Skin epidermis (tissue), 12 donors: ENCODE measurements around the gene IQCH.

Experiments used
- H3K27ac ChIP-seq, 21 experiments: fragments of 200-600 bp; sonication (generic) in 11 of 21; one replicate each; pipeline ENCODE4 v1.5.0; 2020; ENCODE audit warnings: mild to moderate bottlenecking in 3 of 21, inconsistent platforms in 2 of 21, moderate library complexity in 2 of 21
- H3K4me3 ChIP-seq, 7 experiments: fragments of 200-600 bp; sonication (generic) in 2 of 7; one replicate each; pipeline ENCODE4 v1.5.0; 2020; ENCODE audit warnings: inconsistent platforms in 2 of 7, mild to moderate bottlenecking in 2 of 7, moderate library complexity in 1 of 7

Gene IQCH

DNA sequence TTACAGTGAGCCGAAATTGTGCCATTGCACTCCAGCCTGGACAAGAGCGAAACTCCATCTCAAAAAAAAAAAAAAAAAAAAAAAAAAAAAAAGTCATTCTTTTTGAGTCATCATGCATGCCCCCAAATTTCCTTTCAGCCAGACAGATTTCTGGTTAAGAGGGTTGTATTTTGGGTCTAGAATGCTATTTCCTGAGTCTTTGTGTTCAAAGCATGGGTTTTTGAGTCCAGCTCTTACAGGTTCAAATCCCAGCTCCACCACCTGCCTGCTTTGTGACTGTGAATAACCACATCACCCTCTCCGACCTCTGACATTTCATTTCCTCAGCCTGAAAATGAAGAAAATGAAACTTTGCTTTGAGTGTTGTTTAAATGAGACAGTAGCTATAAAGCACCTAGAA, 257.0 kb downstream of the IQCH start:
- Histone ChIP-seq H3K27ac (peak overlapping the region in 2 of 21 experiments; percentile 26 to 68), H3K4me3 (no peak overlapping the region)

DNA sequence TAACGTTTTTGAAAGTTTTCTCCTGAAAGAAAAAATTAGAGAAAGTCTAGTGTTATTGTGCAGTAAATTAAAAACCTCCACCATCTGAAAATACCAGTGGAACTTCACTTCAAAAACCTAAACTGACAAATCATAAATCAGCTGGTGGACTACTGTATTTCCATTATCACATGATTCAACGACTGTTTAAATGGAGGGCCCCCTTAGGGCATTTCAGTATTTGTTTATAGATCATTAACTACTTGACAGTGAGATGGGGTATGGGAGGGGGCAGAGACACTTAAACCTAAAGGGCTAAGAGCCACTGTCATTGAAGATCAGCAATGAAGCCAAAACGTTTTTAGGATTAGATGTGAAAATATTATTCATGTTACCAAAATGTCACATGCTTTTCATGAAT, 257.6 kb downstream of the IQCH start:
- no peak overlapping the region for H3K4me3 ChIP-seq
- H3K27ac ChIP-seq = no peak overlapping the region

DNA sequence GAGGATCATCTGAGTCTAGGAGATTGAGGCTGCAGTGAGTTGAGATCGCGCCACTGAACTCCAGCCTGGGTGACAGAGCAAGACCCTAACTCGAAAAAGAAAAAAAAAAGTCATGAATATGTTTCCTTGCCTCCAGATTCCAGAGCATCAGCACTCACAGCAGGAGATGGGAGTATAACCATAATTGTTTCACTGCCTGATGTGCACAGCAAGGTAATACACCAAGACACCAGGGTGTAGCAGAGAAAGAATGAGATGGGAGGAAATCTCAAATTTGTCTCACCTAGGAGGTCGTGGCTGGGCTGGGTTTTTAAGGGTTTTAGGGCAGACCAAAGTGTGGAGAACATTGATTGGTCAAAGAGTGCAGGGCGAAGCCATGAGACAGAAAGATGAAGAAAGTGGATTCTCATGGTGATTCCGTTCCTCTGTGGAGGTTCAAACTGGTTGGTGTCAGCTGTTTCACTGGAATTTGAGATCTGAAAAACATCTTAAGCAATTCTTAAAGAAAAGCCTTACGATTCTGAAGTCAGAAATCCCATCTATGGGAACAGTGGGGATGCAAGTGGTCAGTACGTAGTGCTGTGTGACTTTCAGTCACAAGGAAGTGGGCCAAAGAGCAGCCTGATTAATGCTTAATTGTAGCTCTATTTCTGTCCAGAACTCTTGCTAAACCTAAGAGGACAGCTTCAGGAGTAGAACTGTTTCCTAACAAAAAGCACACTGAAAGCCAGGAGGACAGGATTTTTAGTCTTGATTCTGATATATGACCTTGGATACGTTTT, 258.5 kb downstream of the IQCH start:
- Histone ChIP-seq H3K4me3 (no peak overlapping the region), H3K27ac (no peak overlapping the region)

DNA sequence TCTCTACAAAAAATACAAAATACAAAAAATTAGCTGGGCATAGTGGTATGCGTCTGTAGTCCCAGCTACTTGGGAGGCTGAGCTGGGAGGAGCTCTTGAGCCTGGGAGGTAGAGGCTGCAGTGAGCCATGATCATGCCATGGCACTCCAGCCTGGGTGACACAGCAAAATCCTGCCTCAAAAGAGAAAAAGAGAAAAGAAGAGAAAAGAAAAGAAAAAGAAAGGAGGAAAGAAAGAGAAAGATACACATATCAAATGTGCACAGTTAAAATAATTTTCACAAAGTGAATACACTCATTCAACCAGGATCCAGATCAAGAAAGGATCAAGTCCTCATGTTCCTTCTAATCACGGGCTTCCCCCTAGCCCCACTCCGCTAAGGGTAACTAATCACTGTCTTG, 260.5 kb downstream of the IQCH start:
- no peak overlapping the region for H3K27ac ChIP-seq
- no peak overlapping the region for H3K4me3 ChIP-seq

DNA sequence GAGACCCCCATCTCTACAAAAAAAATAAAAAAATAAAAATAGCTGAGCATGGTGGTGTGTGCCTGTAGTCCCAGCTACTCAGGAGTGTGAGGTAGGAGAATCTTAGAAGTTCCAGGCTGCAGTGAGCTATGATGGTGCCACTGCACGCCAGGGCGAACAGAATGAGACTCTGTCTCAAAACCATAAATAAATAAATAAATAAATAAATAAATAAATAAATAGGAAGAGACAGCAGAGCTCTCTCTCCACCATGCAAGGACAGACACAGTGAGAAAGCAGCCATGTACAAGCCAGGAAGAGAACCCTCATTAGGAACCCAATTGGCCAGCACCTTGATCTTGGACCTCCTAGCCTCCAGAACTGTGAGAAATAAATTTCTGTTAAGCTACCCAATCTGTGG, 261.0 kb downstream of the IQCH start:
- H3K27ac ChIP-seq = no peak overlapping the region
- no peak overlapping the region for H3K4me3 ChIP-seq

DNA sequence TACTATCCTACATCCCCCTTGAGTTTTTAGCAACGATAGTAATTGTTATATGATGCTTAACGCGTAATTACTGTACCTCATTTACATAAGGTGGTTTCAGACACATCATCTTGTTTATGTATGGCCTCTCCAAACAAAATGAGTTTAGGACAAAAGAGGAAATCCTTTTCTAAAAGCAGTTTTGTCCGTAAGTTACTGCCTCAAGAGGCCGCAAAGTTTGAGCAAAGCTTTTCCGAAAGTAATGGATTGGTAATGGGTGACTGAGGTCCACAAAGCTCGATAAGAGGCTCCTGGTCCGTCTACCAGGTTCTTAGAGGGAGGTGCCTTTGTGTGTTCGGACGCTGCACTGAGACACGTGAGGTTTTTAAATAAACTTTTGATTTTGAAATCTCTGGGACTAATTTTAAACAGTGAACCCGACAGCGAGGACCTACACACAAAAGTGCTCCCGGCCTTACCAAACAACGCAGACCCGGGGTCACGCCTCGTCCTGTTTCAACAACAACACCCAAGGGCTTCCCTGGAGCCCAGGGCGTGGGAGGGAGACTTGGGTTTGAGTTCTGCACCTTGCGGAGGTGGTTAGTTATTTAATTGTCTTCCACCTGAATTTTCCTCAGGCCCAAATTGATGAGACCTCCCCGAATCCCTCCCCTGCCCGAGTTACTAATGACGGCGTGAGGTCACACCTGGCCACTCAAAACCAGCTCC, 265.9 kb downstream of the IQCH start:
- H3K27ac ChIP-seq = peak overlapping the region; percentile 31 to 99 (median 95)

DNA sequence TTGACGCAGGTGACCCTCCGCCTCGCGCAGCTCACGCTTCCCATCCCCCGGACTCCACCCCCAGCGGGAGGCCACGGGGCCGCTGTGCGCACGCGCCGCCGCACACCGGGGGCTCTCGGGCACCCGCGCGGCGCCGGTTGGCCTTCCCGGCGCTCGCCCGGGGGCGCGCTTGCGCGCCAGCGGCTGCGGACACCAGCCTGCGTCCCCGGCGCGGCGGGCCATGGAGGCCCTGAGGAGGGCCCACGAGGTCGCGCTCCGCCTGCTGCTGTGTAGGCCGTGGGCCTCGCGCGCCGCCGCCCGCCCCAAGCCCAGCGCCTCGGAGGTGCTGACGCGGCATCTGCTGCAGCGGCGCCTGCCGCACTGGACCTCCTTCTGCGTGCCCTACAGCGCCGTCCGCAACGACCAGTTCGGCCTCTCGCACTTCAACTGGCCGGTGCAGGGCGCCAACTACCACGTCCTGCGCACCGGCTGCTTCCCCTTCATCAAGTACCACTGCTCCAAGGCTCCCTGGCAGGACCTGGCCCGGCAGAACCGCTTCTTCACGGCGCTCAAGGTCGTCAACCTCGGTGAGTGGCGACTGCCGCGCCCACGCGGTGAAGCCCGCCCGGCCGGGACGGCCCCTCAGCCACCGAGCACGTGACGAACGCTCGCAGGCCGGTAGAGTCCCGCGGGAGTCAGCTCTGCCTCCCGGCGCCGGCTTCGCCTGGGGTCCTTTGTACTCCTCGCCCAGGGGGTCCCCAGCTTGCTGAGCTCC, 266.6 kb downstream of the IQCH start, which contains the start of gene C15orf61:
Gene C15orf61, plus strand, starts transcription at position 103 of the 754 bp plus-strand sequence. Its CDS starts 118 bp downstream, at position 221.
- peak within 1 kb of the TSS; percentile 60 to 95 (median 73) for H3K4me3 ChIP-seq
- peak within 1 kb of the TSS; percentile 31 to 99 (median 95) for H3K27ac ChIP-seq

More for the DNA sequence above, 265.9 kb downstream of the IQCH start:
- peak overlapping the region; percentile 60 to 95 (median 73) for H3K4me3 ChIP-seq

DNA sequence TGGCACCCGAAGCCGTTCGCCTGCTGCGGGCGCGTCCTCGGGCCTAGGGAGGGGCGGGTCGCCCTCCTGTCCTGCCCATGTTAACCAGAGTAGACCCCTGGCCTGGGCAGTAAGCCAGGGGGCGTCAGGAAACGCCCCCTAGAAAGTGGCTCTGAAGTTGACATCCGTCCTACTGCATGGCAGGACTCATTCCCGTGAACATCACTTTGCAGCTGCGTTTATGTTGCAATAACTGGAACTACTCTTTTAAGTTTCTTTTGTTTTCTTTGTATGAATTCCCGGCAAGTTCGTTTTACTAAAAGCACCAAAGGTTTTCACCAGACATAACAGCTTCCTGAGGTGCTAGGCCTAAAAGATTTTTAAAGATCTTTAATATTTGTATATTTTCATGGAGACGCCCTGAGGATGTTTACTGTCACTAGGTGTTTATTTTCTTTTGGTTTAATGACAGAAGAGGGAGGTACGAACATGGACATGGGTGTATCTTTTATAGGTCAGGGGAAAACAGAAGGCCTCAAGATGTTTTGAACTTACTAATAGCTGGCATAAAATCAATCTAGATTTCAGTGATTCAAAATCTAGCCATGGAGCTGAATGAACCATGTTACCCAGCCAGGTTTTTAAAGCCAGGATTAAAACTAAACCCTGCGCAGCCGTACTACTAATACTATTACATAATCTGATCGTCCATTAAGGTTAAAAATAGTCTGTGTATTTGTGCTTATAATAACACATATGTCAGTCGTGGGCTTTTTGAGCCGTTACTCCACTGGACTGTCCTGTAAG, 267.4 kb downstream of the IQCH start:
- peak overlapping the region; percentile 60 to 95 (median 73) for H3K4me3 ChIP-seq
- peak overlapping the region; percentile 31 to 99 (median 95) for H3K27ac ChIP-seq

DNA sequence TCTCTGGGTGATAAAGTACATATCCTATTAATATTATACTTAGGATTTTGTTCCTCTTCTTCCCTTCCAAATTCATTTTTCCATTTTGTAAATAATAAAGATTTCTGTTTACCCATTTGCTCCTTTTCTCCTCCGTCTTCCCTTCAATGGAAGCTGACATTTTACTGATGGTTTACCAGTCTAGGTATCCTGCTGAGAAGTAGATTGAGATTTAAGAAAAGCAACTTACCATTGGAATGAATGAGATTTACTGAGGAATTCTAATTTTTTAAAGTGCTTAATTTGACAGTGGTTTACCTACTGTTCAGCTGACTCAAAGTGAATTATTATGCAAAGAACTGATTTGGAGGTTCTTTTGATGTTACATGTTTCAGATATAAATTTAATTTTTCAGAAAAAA, 268.7 kb downstream of the IQCH start:
- Histone ChIP-seq H3K27ac (peak overlapping the region in 2 of 21 experiments; percentile 95 to 97), H3K4me3 (peak overlapping the region in 1 of 7 experiments; percentile 76)

DNA sequence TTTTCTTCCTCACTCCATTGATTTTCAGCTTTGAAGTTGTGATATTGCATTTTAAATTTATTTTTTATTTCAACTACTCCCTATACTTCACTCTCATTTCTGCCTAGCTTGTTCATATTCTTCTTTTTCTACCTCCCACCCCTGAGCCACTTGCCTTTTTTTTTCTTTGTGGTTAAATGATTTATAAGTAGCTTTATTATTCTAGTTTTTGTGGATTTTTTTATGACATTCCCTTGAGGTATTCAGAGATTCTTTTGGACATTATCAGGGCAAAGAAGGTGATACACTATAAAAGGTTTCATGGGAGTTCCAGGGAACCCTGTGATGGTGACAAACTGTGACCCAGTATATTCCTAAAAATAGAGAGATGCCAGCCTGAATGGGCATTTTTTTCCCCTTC, 269.6 kb downstream of the IQCH start:
- Histone ChIP-seq H3K27ac (peak overlapping the region in 1 of 21 experiments; percentile 17), H3K4me3 (no peak overlapping the region)

DNA sequence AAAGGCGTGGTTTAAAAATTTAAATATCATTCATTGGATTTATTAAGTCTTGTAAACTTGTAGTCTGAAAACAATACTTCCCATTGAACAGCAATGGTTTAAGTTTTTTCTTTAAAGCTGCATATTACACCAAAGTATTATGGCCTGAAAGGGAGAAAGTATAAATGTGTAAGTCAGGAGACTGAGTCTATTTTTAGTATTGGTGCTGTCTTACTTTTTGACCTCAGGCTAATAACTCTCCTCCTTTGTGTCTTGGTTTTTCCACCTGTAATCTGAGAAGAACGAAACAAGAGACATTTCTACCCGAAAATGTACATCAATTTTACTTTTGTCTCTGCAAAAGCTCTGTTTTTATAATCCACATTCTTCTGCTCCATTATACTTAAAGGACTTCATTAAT, 273.9 kb downstream of the IQCH start:
- H3K4me3 ChIP-seq = no peak overlapping the region
- H3K27ac ChIP-seq = no peak overlapping the region

DNA sequence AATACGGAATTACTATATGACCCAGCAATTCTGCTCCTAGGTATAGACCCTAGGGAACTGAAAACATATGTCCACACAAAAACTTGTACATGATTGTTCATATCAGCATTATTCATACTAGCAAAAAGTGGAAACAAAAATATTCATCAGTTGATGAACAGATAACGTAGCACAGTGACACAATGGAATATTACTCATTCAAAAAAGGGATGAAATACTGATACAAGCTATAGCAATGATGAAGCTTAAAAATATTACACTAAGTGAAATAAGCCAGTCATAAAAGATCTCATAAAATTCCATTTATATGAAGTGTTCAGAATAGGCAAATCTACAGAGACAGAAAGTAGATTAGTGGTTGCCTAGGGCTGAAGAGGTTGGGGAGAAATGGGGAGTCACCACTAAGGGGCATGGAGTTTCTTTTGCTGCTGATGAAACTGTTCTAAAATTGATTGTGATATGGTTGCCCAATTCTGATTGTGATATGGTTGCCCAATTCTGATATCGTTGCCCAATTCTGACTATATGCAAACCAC, 276.9 kb downstream of the IQCH start:
- H3K27ac ChIP-seq = no peak overlapping the region
- H3K4me3 ChIP-seq = no peak overlapping the region

DNA sequence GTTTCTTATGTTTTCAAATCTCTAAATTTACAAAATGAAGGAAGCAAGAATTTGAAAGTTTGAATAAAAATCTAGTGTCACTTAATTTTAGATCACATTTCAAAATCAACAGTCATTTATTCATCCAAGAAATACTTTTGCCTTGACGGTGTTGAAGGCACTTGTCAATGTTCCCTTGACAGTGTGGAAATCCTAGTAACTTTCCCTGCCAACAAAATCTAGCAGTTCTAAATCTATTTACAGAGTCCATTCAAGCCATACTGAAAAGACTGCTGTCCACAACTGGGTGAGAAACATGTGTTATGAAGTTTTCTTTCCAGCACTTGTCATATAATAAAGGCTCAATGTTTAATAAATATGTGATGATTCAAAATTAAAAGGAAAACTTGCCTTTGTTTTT, 279.3 kb downstream of the IQCH start:
- Histone ChIP-seq H3K27ac (no peak overlapping the region), H3K4me3 (no peak overlapping the region)

DNA sequence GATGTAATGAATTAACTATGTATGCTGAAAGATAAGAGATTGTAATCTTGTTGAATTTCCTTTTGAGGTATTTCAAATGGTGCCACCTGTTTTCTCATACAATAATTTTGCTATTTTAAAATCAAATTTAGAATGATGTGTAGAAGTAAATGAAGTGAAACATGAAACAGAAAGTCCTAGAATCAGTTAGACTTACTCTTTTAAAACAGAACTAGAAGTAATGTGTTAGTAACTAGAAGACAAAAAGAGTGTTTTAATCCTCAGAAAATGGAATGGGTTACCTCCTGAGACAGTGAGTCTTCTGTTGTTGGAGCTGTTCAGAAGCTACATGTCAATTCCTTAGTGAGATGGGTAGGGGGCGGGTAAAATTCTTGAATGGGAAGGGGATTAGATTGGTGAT, 279.8 kb downstream of the IQCH start:
- H3K27ac ChIP-seq = no peak overlapping the region
- no peak overlapping the region for H3K4me3 ChIP-seq

DNA sequence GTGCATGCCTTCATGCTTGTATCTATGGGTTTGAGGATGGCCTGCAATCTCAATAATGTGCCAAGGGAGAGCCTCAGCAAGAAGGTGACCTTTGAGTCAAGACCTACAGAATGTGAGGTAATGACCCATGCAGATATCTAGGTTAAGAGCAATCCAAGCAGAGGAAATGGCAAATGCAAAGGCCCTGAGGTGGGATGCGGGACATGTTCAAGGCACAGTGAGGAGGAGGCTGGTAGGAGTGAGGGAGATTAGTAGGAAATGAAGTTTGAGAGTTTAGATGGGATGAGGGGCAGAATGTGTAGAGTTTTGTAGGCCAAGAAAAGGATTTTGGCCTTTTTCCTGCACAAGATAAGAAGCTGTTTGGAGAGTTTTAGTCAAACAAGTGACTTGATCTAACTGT, 283.2 kb downstream of the IQCH start:
- Histone ChIP-seq H3K27ac (no peak overlapping the region), H3K4me3 (no peak overlapping the region)

DNA sequence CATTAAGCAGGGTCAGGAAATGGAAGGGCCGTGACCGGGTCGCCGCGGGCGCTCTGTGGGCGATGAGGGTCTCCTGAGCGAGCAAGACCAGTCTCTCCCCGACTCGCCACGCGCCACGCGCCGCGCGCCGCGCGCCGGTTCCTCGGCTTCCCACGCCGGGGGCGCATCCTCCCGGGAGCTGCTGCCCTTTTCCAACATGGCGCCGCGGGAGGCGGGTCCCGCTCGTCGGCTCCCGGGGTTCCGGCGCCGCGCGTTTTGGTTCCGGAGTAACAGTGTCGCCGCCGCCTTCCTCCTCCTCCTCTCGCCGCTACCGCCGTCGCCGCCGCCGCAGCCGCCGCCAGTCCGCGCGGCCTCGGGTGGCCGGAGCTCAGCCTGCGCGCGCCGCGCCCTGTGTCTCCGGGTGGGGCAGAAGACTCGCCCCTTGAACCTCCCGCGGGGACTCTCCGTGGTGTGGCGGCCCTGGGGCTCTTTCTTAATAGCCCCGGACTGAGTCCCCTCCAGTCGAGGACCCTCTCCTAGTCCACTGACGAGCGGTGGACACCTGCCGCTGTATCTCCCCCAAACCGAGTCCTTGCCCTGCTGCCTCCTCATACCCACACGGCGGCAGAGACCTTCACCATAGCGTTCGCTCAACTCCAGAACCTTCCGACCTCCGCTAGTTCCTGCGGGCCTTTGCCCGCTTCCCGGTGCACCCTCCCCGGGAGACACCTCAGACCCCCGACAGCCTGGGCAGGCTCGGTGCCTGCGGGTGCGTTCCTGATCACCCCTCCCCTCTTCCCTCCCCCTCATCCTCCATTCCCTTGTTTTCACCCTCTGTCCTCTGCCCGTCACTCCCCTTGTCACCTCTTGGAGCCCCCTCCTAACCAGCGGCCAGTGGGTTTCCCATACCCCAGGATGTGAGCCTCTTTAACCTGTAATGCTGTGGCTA, 288.1 kb downstream of the IQCH start, which contains the start of gene MAP2K5:
Gene MAP2K5, plus strand, starts transcription at position 284 of the 928 bp plus-strand sequence. Its CDS starts 633 bp downstream, at position 917.
- Histone ChIP-seq H3K27ac (peak within 1 kb of the TSS; percentile 40 to 93 (median 87)), H3K4me3 (peak within 1 kb of the TSS; percentile 64 to 91 (median 82))

DNA sequence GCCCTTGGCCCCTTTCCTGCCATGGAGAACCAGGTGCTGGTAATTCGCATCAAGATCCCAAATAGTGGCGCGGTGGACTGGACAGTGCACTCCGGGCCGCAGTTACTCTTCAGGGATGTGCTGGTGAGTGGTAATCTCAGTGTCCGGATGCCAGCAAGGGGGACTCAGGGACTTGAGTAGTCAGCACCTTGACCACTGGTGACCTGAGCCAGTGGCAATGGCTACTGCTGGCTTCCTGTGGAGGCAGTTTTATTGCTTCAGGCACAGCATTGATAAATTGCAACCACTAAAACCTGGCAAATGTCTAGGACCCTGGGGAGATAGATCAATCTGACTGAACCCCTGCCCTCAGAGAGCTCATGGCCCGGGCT, 288.7 kb downstream of the IQCH start:
- peak overlapping the region in 18 of 21 experiments; percentile 61 to 93 (median 88) for H3K27ac ChIP-seq
- peak overlapping the region; percentile 64 to 91 (median 82) for H3K4me3 ChIP-seq

DNA sequence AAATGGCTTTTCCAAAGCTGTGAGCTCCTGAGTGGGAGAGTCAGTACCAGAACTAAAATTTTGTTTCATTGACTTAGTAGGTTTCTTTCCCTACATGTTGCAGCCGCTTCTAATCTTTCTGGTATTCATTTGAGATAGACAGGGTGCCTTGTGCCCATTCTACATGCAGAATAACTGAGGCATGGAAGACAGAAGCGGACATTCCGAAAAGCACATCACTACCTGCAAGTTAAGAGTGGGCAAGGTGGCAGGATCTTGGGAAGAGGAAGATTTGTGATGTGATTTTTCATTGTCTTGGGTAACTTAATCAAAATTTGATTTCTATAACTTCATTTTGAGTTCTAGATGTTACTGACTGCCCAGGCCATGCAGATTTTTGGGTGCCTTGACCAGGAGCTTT, 289.9 kb downstream of the IQCH start:
- Histone ChIP-seq H3K4me3 (no peak overlapping the region), H3K27ac (no peak overlapping the region)
